T-helper 9 cell (primary cell): Measurements from ENCODE around the gene BLOC1S1.

ENCODE experiments used
- DNase-seq: peaks from one replicate; pipeline ENCODE4 v3.0.0-alpha.2; 2020
- total RNA-seq, 2 donors: gene quantifications; one replicate each; lab custom pipeline; 2026; lab: John Stamatoyannopoulos, UW

The BLOC1S1 gene
- 4.6 to 12.5 reads per million in 2 donors for total RNA-seq

- peak; percentile 93 for DNase-seq
Observed at GRCh38 chr12:55715833-55716581, at the start of gene BLOC1S1. Gene BLOC1S1 (plus strand): TSS chr12:55716046. CDS start chr12:55716052, 6 bp downstream.

- no peak for DNase-seq
Observed at GRCh38 chr12:55666508-55666907, 49.3 kb upstream of the BLOC1S1 start.

- no peak for DNase-seq
Observed at GRCh38 chr12:55670276-55670675, 45.6 kb upstream of the BLOC1S1 start.

- DNase-seq: no peak
Observed at GRCh38 chr12:55671746-55672145, 44.1 kb upstream of the BLOC1S1 start.

- no peak for DNase-seq
Observed at GRCh38 chr12:55673638-55674037, 42.2 kb upstream of the BLOC1S1 start.

- DNase-seq: no peak
Observed at GRCh38 chr12:55675666-55676065, 40.2 kb upstream of the BLOC1S1 start.

GRCh38 chr12:55676707-55677106, 39.1 kb upstream of the BLOC1S1 start:
- no peak for DNase-seq

GRCh38 chr12:55679691-55680090, 36.2 kb upstream of the BLOC1S1 start:
- no peak for DNase-seq

- no peak for DNase-seq
Observed at GRCh38 chr12:55681142-55682077, 34.4 kb upstream of the BLOC1S1 start.

- no peak for DNase-seq
Observed at GRCh38 chr12:55682087-55682796, 33.6 kb upstream of the BLOC1S1 start.

GRCh38 chr12:55683676-55684075, 32.2 kb upstream of the BLOC1S1 start:
- no peak for DNase-seq

GRCh38 chr12:55684761-55685370, 31.0 kb upstream of the BLOC1S1 start:
- no peak for DNase-seq

- no peak for DNase-seq
Observed at GRCh38 chr12:55685671-55686070, 30.2 kb upstream of the BLOC1S1 start.

- DNase-seq: no peak
Observed at GRCh38 chr12:55686366-55687010, 29.4 kb upstream of the BLOC1S1 start.

- DNase-seq: no peak
Observed at GRCh38 chr12:55687746-55688145, 28.1 kb upstream of the BLOC1S1 start.

- DNase-seq: no peak
Observed at GRCh38 chr12:55688716-55689655, 26.9 kb upstream of the BLOC1S1 start.

GRCh38 chr12:55692631-55693322, 23.1 kb upstream of the BLOC1S1 start:
- no peak for DNase-seq

GRCh38 chr12:55693323-55694187, 22.3 kb upstream of the BLOC1S1 start:
- no peak for DNase-seq

GRCh38 chr12:55694188-55694515, 21.7 kb upstream of the BLOC1S1 start:
- DNase-seq: no peak
